Muscle of back (tissue), 11 donors: ENCODE measurements around the gene WDR54. TPM values are rescaled to one million over a fixed set of nuclear protein-coding genes. Genes with fewer than 3 reads are reported as not detected.
"Not testable (repeated sequence)": the region's sequence is repeated elsewhere in the genome, so short reads cannot be mapped to it uniquely, and the experiment has no call there.

Experiments
- DNase-seq, 3 donors: peaks; one replicate each; pipeline versions ENCODE4 v3.0.0 to v3.0.0-alpha.2; 2013
- polyA plus RNA-seq, 10 donors: library from polyadenylated mRNA; unstranded; fragments of 120-200 nt; gene quantifications; one replicate each; pipeline ENCODE4 v1.2.1, GENCODE V29; 2013; ENCODE audit not compliant: insufficient read length in 10 of 10

Gene WDR54
- polyA plus RNA-seq, 10 donors = 7.8 to 17.2 (median 9.9) TPM

DNA sequence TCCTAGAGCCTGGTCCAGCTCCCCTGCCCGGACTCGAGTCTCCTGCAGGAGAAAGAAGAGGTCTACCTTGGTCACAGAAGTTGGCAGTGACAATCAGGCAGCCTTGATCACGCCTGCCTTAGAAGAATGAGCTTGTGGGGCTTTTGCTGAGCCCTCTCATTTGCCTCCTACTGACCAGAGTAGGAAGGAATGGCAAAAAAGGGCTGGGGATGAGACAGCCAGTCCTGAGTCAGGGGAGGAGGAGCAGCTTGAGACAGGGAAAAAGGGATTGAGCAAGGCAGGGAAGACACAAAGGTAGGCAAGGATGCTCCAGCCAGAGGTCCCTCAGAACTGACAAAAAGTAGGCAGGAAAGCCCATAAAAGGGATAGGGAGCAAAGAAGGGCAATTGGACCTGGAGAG, 6.0 kb downstream of the WDR54 start:
- no peak for DNase-seq

DNA sequence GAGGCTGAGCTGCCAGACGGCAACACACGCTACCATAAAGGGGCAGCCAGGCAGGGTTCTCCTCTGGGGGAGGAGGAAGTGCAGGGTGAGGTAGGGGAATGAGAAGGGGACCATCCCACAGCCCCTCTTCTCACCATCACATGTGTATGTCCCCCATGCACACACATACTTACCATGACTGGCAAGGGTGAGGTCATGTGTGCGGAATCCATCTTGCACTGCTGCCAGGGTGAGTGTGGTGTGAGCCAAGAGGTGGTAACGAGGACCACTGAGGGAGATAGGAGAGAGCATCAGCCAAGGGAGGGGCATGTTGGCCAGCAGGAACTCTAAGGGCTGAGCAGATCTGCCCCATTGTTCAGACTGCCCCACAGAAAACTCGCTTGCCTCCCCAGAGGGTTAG, 7.1 kb downstream of the WDR54 start:
- no peak for DNase-seq

DNA sequence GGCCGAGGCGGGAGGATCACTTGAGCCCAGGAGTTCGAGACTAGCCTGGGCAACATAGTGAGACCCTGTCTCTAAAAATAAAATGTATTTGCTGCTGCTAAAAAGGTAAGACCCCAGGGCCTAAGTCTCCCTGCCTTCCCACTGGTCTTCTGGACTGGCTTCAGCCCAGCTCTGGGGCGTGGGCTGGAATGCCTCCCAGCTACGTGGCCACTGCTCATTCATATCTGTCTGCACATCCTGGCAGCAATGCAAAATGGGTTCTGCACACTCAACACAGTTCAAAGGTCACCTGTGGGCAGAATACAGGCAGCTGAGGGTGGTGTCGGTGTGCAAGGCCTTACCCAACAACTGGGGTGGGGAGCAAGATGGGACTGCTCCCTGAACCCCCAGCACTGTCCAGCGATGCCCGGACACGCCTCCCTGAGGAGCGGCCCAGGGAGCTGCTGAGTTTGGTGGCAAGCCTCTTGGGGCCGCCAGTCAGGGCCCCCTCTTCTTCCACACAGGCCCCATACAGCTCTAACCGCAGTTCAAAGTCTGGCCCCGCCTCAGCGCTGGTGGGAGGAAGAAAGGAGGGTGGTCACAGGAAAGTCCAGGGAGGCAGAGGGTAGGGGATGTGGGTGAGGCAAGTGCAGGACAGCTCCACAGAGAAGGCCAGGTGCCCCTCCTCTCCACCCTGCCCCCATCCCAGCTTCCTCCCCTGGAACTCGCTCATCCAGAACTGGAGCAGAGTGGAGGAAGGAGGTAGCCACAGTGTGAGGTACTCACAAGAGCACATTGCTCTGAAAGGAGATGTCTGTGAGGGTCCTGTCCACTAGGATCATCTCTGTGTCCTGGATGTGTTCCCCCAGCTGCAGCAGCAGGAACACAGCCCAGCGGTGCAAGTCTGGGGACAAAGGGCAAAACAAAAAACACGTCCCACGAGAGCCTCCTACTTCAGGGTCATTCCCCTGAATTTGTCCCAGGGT, 8.2 kb downstream of the WDR54 start:
- DNase-seq = no peak

DNA sequence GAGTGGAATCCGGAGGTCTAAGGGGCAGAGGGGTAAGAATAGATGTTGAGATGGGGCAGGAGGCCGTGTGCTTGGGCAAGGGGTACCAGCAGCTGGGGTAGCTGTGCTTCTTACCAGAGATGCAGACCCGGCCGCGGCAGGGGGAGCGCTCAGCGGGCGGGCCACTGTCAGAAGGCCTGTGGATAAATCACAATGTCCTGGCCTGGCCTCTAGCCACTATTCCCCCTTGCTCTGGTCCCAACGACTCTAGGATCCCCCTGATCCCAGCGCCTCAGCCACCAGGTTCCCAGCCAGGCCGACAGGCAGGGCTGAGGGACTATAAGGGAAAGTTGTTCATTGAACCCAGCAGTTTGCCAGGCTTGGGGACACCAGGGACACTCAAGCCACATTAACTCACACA, 9.0 kb downstream of the WDR54 start:
- no peak for DNase-seq

DNA sequence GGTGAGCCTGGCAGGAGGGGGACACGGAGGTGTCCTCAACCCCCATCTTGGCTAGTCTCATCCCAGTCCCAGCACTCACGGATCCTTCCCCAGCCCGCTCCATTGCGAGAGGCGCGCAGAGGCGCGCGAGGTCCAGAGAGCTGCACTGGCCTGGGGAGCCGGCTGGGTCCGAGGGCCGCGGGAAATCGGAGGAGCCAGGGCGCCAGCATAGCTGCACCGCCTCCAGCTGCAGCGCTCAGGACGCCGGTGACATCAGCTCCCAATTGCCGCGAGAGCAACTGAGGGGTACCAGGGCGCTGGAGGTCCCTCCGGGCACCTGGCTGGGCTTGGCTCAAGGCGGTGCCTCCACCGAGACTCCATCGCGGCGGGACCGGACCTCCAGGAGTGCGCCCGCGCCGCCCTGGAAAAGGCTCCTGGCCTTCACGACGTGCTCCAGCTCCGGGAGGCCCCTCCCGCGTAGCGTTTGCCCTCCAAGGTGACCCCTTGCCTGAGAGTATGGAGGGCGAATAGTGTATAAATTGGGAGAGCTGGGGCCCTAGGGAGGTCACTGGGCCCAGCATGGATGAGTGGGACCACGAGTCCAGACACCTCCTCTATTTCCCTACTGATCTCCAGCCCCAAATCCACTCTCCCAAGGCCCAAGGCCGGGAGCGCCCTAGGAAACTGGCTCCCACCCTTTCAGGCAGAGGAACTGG, 14.7 kb downstream of the WDR54 start:
- DNase-seq = no peak

DNA sequence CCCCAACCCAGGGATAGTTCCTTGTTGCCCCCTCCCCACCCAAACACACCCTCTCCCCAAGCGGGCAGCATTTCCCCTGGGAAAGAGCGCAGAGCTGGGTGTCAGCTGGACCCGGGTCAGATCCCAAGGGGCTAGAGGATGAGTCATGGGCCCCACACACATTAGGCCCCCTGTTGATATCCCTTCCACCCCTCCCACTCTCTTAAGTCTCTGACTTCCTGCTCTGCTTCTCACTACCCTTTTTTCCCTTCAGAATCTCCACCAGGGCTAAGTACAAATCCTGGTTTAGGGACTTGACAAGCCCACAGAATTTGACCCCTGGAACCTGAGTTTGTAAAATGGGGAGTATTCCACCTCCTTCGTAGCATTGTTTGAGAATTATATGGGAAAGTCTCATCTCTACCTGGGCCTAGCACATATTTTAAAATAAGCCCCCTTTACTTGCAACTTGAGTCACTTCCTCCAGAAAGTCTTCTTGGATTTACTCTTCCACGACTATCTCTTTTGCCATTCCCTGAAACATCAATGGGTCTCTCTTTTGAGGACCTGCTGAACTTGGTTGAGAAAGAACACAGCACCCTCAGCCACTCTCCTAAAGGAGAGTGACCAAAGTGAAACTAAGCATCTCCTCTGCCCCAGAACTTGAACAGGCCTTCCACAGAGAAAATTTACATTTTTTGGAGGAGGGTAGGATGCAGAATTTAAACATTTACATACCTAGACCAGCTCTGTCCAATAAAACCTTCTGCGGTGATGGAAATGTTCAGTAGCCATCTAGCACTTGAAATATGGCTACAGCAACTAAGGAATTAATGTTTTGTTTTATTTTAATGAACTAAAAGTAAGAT, 15.5 kb downstream of the WDR54 start:
- no peak for DNase-seq

DNA sequence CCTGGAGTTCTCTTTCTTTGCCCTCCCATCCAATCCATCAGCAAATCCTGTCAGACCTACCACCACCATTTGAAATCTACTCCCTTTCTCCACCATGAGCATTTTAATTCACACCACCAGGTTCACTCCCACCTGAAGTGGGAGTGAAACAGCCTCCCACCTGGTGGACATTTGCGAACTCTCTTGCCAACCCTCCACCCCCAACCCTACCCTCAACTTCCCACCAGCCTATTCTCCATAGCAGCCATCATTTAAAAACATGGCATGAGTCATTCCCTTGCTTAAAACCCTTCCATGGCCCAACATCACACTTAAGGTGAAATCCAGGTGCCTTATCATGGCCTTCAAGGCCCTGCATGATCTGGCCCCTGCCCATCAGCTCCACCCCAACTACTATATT, 16.7 kb downstream of the WDR54 start:
- DNase-seq = no peak

DNA sequence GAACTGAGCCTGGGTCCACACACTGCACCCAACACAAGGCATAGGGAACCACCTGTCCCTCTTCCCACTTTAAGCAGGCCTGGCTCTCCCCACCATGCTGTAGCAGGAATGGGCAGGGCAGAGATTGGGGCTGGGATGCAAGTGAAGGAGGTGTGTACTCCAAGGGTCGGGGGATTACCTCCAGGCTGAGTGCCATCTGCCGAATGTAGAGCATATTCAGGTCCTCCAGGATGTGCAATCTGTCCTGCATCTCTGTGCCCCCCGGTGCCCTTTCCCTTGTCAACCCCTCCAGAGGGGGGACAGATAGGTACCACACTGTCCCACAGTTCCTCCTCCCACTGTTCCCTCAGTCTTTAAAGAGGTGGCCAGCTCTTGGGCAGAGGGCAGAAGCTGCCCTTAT, 17.8 kb downstream of the WDR54 start:
- DNase-seq = no peak

DNA sequence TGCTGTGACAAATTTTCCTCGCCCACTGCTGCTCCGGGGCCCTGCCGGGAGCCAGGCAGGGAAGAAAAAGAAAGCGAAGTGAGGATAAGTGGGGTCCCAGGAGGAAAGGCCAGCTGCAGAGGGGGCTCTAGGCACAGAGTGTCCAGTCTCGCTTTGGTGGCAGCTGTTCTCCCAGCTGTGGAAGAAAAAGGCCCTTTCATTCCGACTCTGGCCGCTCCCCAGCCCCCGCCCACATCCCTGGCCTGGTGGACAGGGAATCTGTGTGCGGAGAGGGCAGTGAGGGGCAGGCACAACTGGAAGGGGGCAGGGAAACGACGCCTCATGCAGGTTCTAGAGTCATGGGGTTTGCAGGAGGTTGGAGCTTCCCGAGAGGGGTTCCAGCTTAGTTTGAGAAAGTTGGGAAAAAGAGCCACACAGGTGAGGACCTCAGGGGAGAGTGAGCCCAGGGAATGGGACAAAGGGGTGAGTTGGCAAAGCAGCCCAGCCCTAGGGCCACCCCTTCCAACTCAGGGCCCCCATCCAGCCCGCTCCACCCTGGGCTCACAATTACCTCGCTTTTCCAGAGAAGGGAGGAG, 18.4 kb downstream of the WDR54 start:
- DNase-seq = peak; percentile 79 to 93 (median 84)

DNA sequence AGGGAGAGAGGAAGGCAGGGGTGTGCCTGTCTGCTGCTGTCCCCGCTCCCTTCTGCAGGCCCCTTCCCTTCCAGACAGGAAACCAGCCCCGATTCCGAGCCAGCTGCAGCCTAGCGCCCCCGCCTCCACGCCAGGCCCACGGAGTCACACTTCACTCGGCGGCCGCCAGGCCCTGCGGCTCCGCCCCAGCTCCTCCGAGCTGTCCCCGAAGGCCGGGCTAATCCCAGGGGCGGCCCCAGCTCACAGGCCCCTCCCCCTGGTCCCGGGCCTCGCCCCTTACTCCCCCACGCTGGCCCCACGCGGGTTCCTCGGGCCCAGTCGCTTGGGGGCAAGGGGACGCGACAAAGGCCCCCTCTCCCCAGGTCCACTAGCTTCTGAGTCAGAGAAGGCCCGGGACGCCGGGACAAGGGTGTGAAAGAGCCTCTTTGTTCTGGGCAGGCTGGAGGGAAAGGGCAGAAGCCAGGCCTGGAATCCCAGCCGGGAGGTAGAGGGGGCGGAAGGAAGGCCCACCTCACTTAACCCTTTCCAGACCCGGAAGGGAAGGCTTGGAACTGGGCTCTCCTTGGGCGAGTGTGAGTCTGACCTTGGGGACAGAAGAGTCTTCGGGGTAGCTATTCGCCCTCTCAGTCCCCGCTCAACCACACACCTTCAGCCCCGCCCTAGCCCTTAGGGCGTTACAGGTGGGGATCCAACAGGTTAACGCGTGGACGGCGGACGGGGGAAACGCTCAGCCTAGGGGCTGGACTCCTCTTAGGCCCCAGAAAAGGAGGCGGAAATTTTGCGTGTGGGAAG, 19.0 kb downstream of the WDR54 start:
- peak; percentile 85 to 97 (median 92) for DNase-seq

DNA sequence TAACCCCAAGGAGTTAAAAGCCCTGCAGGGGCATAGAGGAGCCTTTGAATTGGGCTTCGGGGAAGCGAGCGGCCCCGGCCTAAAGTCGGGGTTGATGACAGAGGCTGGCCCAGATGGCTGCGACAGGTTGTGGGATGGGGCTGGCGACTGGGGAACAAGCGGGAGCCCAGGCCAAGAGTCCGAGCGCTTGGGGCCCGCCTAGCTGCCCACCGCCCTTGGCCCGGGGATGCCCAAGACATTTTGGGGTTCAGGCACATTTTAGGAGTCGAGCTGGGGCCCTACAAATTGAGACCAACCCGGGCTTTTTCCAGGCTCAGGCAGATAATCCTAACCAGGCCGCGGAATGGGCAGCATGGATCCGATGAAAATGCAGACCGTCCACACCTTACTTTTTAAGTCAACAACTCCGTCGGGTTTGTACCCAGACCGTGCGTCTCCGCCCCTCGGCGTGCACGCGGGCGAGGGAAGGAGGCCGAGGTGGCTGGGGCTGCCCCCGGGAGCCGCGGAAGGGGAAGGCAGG, 19.7 kb downstream of the WDR54 start:
- DNase-seq = no peak

DNA sequence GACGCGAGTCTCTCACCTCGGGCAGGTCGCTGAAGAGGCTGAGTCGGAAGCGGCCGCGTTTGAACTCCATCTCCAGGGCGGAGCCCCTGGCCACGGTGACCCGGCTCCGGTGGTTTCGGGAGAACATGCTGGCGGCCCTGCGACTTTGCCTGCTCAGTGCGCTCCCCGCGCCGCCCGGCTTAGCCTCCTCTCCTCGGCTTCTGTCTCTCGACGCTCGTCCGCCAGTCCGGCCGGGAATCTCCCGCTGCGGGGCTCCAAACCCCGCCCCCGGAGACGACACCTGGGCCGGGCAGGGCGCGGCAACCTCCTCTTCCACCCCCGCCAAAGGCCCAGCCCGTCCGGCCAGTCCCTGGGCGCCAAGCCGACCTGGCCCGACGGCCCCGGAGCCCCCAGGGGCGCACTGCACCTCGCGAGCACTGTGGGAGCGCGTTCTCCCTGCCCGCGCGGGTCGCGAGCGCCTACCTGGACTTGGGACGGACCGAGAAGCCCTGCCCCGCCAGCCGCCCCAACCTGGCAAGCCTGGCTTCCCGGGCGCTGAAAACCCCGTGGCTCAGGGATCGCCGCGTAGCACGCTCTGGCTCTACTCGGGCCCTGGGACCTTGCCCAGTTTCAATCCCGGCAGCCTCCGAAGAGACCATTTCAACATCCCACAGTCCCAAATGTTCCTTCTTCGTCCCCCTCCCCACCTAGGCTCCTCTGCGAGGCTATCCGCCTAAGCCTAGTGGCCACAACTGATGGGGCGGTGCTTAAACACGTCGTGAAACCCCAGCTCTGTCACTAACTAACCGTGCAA, 20.4 kb downstream of the WDR54 start, which contains the start of gene RTKN:
Gene RTKN, minus strand, starts transcription at position 248 of the 793 bp plus-strand sequence. Its CDS starts 121 bp downstream, at position 127.
- peak in 1 of 3 donors; percentile 78 for DNase-seq

DNA sequence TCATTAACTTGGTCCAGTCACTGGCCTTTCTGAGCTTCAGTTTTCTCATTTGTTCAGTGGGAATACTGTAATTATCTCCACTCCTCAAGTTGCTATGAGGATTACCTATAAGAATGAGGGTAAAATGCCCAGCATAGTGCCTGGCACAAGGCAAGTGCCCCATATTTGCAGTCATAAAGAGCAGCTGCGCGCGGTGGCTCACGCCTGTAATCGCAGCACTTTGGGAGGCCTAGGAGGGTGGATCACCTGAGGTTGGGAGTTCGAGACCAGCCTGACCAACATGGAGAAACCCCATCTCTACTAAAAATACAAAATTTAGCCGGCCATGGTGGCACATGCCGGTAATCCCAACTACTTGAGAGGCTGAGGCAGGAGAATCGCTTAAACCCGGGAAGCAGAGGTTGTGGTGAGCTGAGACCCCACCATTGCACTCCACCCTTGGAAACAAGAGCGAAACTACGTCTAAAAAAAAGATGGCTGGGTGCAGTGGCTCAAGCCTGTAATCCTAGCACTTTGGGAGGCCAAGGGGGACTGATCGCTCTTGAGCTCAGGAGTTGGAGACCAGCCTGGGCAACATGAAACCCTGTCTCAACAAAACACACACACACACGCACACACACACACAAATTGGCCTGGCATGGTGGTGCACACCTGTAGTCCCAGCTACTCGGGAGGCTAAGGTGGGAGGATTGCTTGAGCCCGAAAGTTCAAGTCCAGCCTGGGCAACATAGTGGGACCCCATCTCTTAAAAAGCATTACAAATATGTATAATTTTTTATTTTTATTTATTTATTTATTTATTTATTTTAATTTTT, 21.2 kb downstream of the WDR54 start:
- not testable (repeated sequence) for DNase-seq

DNA sequence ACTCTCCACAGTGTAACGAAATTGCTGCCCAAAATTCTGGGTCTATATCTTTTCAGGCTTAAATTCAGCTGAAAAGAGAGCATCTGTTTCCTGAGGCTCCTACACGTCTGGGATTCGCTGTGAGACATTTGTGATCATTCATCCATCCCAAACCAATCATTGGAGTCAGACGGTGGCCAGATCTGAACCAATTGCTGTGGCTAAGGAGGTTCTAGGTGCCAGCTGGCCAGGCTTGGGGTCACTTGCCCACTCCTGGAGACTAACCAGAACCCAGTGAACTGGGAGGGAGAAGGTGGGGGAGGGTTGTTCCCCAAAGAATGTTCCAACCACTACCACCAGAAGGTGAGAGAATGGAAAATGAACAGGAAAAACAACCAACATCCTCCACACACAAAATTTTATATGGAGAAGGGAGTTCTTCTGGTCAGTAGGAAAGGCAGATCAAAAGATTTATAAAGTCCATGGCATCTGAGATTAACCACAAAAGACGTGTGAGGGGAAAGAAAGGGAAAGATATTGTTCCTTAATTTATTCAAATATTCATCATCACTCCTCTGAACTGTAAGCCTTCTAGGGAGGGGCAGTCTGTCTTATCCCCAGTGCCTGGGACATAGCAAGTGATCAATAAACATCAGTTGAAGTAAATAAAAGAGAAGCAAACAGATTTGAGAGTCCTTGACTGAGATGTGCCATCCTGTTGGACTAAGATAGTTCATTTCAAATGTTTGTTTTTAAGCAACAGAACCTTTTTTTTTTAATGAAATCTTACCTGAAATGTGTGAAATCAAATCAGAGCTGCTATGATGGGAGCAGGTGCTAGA, 23.2 kb downstream of the WDR54 start:
- DNase-seq = no peak

DNA sequence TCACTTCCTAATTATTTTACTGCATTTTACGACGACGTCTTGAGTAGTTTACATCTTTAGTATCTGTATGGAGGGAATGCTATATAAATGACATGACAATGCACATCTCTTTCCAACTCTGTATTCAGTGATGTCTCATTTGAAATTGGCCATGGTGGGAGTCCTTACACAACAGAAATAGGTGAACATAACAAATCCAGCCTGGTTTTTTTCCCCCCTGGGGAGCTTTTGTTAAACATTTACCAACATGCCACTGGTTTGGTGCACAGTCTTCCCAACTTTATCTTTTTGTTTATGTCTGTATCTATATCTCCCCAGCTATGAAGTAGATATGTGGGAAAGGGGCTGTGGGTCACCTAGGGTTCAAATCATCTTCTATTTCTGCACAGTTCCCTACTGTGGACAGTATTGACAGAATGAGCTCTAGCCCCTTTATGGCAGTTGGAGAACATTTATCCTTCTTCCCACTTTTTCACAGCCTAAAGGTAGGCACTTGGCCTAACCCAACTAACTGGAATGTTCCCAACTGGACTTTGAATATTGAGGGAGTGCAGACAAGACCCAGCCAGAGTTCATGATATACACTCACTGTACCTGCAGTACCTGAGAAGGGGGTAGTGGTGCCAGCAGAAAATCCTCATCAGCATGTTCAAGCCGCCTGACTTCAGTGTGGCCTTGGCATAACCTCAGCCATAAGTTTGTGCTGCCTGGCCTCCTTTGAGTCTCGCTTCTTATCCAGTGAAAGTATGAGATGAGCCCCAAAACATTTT, 25.9 kb downstream of the WDR54 start:
- no peak for DNase-seq

DNA sequence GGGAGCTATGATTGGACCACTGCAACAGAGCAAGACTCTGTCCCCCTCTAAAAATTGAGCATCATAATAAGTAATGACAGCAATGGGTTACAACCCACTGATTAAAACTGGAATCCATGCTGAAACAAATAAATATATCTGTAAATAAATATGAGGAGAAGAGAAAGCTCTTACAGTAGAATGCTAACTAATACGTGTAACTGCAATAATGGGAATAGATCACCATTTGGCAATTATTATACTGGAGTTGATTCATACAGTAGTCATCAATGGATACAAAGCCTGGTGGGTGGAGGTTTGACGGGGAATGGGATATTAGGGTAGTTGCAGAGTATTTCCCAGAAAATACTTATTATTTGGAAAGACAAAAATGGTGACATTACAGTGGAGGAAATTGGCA, 27.2 kb downstream of the WDR54 start:
- no peak for DNase-seq
